Upper lobe of left lung (tissue), 4 donors: ENCODE results near the gene ADIPOR2.

Experiments used
- CTCF ChIP-seq, 6 experiments: fragments of 450-650 bp in 4 of 6; fragments of 200-600 bp in 2 of 6; sonication (generic) in 2 of 6; IDR thresholded peaks; one replicate each; pipeline ENCODE4 v1.5.1; 2016 to 2019; ENCODE audit warnings: antibody characterized with exemption in 6 of 6
- EP300 ChIP-seq, 4 donors: sonication (generic); formaldehyde crosslinking; IDR thresholded peaks; one replicate each; pipeline ENCODE4 v1.5.1; 2017; ENCODE audit warnings: antibody characterized with exemption in 4 of 4, control low read depth in 2 of 4
- POLR2A ChIP-seq, 4 donors: fragments of 450-650 bp; IDR thresholded peaks; one replicate each; pipeline ENCODE4 v1.5.1; 2016 to 2017; ENCODE audit warnings: antibody characterized with exemption in 4 of 4, mild to moderate bottlenecking in 2 of 4
- POLR2AphosphoS5 ChIP-seq, 2 donors: sonication (generic); formaldehyde crosslinking; IDR thresholded peaks; one replicate each; pipeline ENCODE4 v1.5.1; 2017; ENCODE audit warnings: antibody characterized with exemption in 2 of 2

DNA sequence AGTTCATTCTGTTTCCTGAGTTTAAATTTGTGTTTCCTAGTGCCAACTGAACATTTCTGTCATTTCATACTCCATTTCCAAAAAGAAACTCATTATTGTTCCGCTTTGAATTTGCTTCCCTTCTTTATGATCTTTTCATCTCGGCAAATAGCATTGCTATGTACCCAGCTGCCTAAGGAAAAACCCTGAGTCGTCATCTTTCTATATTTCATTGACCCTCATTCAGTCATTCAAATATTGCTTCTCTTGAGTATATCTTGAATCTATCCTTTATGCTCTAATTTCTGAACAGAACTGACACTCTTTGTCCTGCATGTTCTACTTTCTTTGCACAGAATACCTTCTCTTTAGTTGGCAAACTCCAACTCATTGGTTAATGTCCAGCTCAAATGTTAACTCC lies 35.9 kb downstream of the ADIPOR2 start:
- TF ChIP-seq EP300 (IDR thresholded peaks at IDR 0.05) (no peak), CTCF (IDR thresholded peaks at IDR 0.05) (no peak), POLR2AphosphoS5 (IDR thresholded peaks at IDR 0.05) (no peak), POLR2A (IDR thresholded peaks at IDR 0.05) (no peak)
